GM12878 (cell line): ENCODE data around the gene ENAH. TPM values are rescaled to one million over a fixed set of nuclear protein-coding genes. Genes with fewer than 3 reads are reported as not detected.

Experiments
- polyA plus RNA-seq, 11 experiments: library from polyadenylated mRNA; depleted of rRNA in 4 of 11; unstranded in 6 of 11; stranded (reverse) in 5 of 11; fragments of >200 nt; fragmentation: Nextera tagmentation in 4 of 11; fragmentation: Illumina TruSeq in 1 of 11; extraction: Ambion mirVana in 4 of 11; extraction: Trizol in 1 of 11; gene quantifications; 1 replicate in 1 of 11; 2 replicates in 10 of 11; pipeline versions ENCODE4 v1.2.1 to v1.2.3, GENCODE V29; 2011 to 2016; ENCODE audit warnings: inconsistent platforms in 2 of 11, missing spikeins in 2 of 11, low read depth in 1 of 11
- total RNA-seq, 4 experiments: library from RNA; depleted of rRNA in 3 of 4; stranded (reverse); fragments of >200 nt in 3 of 4; fragmentation: Illumina TruSeq in 1 of 4; extraction: Trizol in 1 of 4; gene quantifications; 2 replicates each; pipeline versions ENCODE4 v1.2.1 to v1.2.3, GENCODE V29; 2013 to 2021
- TF ChIP-seq, protein P1 (sequence below): fragments of 450-650 bp; IDR thresholded peaks from 2 replicates; pipeline ENCODE4 v1.6.1; 2016; ENCODE audit warnings: mild to moderate bottlenecking, moderate library complexity, borderline replicate concordance
- TF ChIP-seq, protein P2 (sequence below): fragments of 450-650 bp; formaldehyde crosslinking; IDR thresholded peaks from 2 replicates; pipeline ENCODE4 v1.4.0; 2020; ENCODE audit warnings: mild to moderate bottlenecking, moderate library complexity

ENAH gene
- total and polyA plus RNA-seq, 10 of the 15 experiments (the other 5 are each of a cell fraction or from before 2014, with no cell fraction given), result under 0.01 to 0.62 (median 0.06) TPM; not detected in 5

DNA sequence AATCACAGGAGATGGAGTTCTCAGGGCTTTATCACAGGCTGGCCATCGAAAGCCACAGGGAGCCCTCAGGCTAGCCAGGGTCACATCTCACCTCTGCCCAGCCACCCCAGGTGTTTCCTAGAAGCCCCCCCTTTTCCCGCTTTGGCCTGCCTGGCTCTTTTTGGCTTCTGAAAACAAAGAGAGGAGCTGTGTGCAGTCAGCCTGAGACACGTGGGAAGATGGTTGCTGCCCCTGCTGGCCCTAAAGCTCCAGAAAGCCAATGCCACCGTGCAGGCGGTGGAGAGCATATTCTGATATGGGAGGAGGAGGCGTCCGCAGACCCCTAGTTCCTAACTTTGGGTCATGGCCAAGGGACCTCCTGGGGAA, 206.3 kb downstream of the ENAH start (continued):
- TF ChIP-seq, protein P1, sequence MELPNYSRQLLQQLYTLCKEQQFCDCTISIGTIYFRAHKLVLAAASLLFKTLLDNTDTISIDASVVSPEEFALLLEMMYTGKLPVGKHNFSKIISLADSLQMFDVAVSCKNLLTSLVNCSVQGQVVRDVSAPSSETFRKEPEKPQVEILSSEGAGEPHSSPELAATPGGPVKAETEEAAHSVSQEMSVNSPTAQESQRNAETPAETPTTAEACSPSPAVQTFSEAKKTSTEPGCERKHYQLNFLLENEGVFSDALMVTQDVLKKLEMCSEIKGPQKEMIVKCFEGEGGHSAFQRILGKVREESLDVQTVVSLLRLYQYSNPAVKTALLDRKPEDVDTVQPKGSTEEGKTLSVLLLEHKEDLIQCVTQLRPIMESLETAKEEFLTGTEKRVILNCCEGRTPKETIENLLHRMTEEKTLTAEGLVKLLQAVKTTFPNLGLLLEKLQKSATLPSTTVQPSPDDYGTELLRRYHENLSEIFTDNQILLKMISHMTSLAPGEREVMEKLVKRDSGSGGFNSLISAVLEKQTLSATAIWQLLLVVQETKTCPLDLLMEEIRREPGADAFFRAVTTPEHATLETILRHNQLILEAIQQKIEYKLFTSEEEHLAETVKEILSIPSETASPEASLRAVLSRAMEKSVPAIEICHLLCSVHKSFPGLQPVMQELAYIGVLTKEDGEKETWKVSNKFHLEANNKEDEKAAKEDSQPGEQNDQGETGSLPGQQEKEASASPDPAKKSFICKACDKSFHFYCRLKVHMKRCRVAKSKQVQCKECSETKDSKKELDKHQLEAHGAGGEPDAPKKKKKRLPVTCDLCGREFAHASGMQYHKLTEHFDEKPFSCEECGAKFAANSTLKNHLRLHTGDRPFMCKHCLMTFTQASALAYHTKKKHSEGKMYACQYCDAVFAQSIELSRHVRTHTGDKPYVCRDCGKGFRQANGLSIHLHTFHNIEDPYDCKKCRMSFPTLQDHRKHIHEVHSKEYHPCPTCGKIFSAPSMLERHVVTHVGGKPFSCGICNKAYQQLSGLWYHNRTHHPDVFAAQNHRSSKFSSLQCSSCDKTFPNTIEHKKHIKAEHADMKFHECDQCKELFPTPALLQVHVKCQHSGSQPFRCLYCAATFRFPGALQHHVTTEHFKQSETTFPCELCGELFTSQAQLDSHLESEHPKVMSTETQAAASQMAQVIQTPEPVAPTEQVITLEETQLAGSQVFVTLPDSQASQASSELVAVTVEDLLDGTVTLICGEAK, result no peak
- TF ChIP-seq, protein P2, sequence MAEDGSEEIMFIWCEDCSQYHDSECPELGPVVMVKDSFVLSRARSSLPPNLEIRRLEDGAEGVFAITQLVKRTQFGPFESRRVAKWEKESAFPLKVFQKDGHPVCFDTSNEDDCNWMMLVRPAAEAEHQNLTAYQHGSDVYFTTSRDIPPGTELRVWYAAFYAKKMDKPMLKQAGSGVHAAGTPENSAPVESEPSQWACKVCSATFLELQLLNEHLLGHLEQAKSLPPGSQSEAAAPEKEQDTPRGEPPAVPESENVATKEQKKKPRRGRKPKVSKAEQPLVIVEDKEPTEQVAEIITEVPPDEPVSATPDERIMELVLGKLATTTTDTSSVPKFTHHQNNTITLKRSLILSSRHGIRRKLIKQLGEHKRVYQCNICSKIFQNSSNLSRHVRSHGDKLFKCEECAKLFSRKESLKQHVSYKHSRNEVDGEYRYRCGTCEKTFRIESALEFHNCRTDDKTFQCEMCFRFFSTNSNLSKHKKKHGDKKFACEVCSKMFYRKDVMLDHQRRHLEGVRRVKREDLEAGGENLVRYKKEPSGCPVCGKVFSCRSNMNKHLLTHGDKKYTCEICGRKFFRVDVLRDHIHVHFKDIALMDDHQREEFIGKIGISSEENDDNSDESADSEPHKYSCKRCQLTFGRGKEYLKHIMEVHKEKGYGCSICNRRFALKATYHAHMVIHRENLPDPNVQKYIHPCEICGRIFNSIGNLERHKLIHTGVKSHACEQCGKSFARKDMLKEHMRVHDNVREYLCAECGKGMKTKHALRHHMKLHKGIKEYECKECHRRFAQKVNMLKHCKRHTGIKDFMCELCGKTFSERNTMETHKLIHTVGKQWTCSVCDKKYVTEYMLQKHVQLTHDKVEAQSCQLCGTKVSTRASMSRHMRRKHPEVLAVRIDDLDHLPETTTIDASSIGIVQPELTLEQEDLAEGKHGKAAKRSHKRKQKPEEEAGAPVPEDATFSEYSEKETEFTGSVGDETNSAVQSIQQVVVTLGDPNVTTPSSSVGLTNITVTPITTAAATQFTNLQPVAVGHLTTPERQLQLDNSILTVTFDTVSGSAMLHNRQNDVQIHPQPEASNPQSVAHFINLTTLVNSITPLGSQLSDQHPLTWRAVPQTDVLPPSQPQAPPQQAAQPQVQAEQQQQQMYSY (CRISPR knock-in tag), result no peak
